Fibroblast of skin of scalp (primary cell): ENCODE measurements around the gene OR4D10.

Experiments
- DNase-seq: peaks from one replicate; pipeline ENCODE4 v3.0.0-alpha.2; 2013

OR4D10 gene

GRCh38 chr11:59528711-59529110 is 55.6 kb downstream of the OR4D10 start:
- no peak for DNase-seq
